Keratinocyte (primary cell): ENCODE results near the gene C13orf42. TPM values are rescaled to one million over a fixed set of nuclear protein-coding genes. Genes with fewer than 3 reads are reported as not detected.

Experiments used
- DNase-seq: peaks from one replicate; pipeline ENCODE4 v3.0.0-alpha.2; 2011; ENCODE audit warnings: low read depth, missing footprints, low spot score
- FAIRE-seq: peaks from 2 replicates; lab custom pipeline; 2011; peaks lifted over from hg19 to GRCh38; lab: Jason Lieb, UNC
- H2AFZ ChIP-seq: 2 replicates; pipeline ENCODE4 v1.6.0; 2012; ENCODE audit warnings: low read length, control low read depth, inconsistent platforms; ENCODE audit not compliant: control insufficient read depth
- H3K27ac ChIP-seq: 2 replicates; pipeline ENCODE4 v1.5.1; 2011; ENCODE audit warnings: low read length; ENCODE audit not compliant: control insufficient read depth, insufficient read depth
- H3K27me3 ChIP-seq: 3 replicates; pipeline ENCODE4 v1.6.0; 2011; ENCODE audit warnings: low read length; ENCODE audit not compliant: control insufficient read depth, insufficient read depth; ENCODE audit errors: extremely low read depth
- H3K36me3 ChIP-seq, 2 experiments: 2 replicates in 1 of 2; 3 replicates in 1 of 2; pipeline ENCODE4 v1.5.1; 2011; ENCODE audit warnings: low read length in 2 of 2, mild to moderate bottlenecking in 1 of 2; ENCODE audit not compliant: control insufficient read depth in 2 of 2, insufficient read depth in 2 of 2; ENCODE audit errors: extremely low read depth in 1 of 2
- H3K4me1 ChIP-seq: 3 replicates; pipeline ENCODE4 v1.5.1; 2011; ENCODE audit warnings: low read length; ENCODE audit not compliant: control insufficient read depth, insufficient read depth; ENCODE audit errors: extremely low read depth
- H3K4me2 ChIP-seq: 3 replicates; pipeline ENCODE4 v1.6.0; 2011; ENCODE audit warnings: low read depth, low read length; ENCODE audit not compliant: control insufficient read depth, insufficient read depth; ENCODE audit errors: extremely low read depth
- H3K4me3 ChIP-seq, 3 experiments: fragments of 200-600 bp in 1 of 3; sonication (generic) in 1 of 3; 2 replicates in 2 of 3; 3 replicates in 1 of 3; pipeline ENCODE4 v1.5.1; 2011 to 2016; ENCODE audit warnings: low read length in 3 of 3, mild to moderate bottlenecking in 3 of 3, control low read depth in 2 of 3, inconsistent platforms in 1 of 3, low read depth in 1 of 3, mixed read lengths in 1 of 3, mixed run types in 1 of 3, moderate library complexity in 1 of 3; ENCODE audit not compliant: control insufficient read depth in 2 of 3, insufficient read depth in 2 of 3; ENCODE audit errors: extremely low read depth in 1 of 3
- H3K79me2 ChIP-seq: 2 replicates; pipeline ENCODE4 v1.6.0; 2012; ENCODE audit warnings: low read length; ENCODE audit not compliant: control insufficient read depth, insufficient read depth
- H3K9ac ChIP-seq: 3 replicates; pipeline ENCODE4 v1.6.0; 2011; ENCODE audit warnings: low read length; ENCODE audit not compliant: control insufficient read depth, insufficient read depth; ENCODE audit errors: extremely low read depth
- H3K9me1 ChIP-seq: 3 replicates; pipeline ENCODE4 v1.6.0; 2011; ENCODE audit warnings: low read length; ENCODE audit not compliant: control insufficient read depth, insufficient read depth; ENCODE audit errors: extremely low read depth
- H3K9me3 ChIP-seq: 2 replicates; pipeline ENCODE4 v1.5.1; 2012; ENCODE audit warnings: low read depth, low read length; ENCODE audit not compliant: control insufficient read depth
- H4K20me1 ChIP-seq: 3 replicates; pipeline ENCODE4 v1.6.0; 2011; ENCODE audit warnings: low read length; ENCODE audit not compliant: control insufficient read depth, insufficient read depth; ENCODE audit errors: extremely low read depth
- CTCF ChIP-seq, 3 experiments: IDR thresholded peaks in 1 of 3; conservative IDR thresholded peaks in 1 of 3; optimal IDR thresholded peaks in 1 of 3; 2 replicates in 2 of 3; 3 replicates in 1 of 3; pipeline versions ENCODE3 to v1.5.1; 2011; ENCODE audit warnings: low read length in 3 of 3, mild to moderate bottlenecking in 3 of 3, moderate library complexity in 2 of 3, control low read depth in 1 of 3, inconsistent platforms in 1 of 3; ENCODE audit not compliant: insufficient read depth in 2 of 3; ENCODE audit errors: extremely low read depth in 1 of 3
- EZH2 ChIP-seq: IDR thresholded peaks from one replicate; pipeline ENCODE4 v1.6.1; 2012; ENCODE audit warnings: inconsistent platforms, mild to moderate bottlenecking, low read length, moderate library complexity
- dilution Hi-C: fragments of 300-500 bp; cut with MboI; formaldehyde crosslinking; loops from one replicate; pipeline ENCODE4 v1.7.0; 2020; ENCODE audit warnings: low sequenced_read_pairs; ENCODE audit not compliant: extremely low pct_ligation_motif_present
- polyA plus RNA-seq, 5 experiments: library from polyadenylated mRNA; depleted of rRNA in 3 of 5; stranded (reverse) in 3 of 5; stranded (forward) in 1 of 5; unstranded in 1 of 5; fragments of >200 nt; gene quantifications; 1 replicate in 1 of 5; 2 replicates in 3 of 5; 3 replicates in 1 of 5; pipeline versions ENCODE4 v1.2.1 to v1.2.3, GENCODE V29; 2011 to 2012; ENCODE audit warnings: missing spikeins in 2 of 5, low read depth in 1 of 5, low replicate concordance in 1 of 5

The C13orf42 gene
- polyA plus RNA-seq, 1 donor (not counting 4 experiments of a cell fraction or from before 2014, with no cell fraction given), result not detected

- no peaks in the 10 kb centered on the region for H3K9me1 ChIP-seq
- H3K4me2 ChIP-seq, result no peak overlapping the region
- no peak overlapping the region for H3K9ac ChIP-seq
- H3K79me2 ChIP-seq, result no peaks in the 10 kb centered on the region
- H3K4me3 ChIP-seq, result no peak overlapping the region
- no peaks in the 10 kb centered on the region for H3K4me1 ChIP-seq
- peaks cover 6% of the 10 kb centered on the region for H3K27me3 ChIP-seq
- dilution Hi-C loops, result no loop called here
- H3K9me3 ChIP-seq, result no peaks in the 10 kb centered on the region
- H3K27ac ChIP-seq, result no peak overlapping the region
- TF ChIP-seq EZH2 (no peak), CTCF (optimal IDR thresholded peaks at IDR 0.05 in 1 of 3, IDR thresholded peaks at IDR 0.05 in 1 of 3, conservative IDR thresholded peaks at IDR 0.05 in 1 of 3; ENCODE audit: extremely low read depth in 1 of 3, insufficient read depth in 2 of 3, low read length in 3 of 3) (no peak)
- no peak overlapping the region for H2AFZ ChIP-seq
- no peaks in the 10 kb centered on the region for H4K20me1 ChIP-seq
- DNase-seq (no peak), FAIRE-seq (no peak)
- no peaks in the 10 kb centered on the region for H3K36me3 ChIP-seq
These were observed 2.9 kb upstream of the C13orf42 start for GRCh38 chr13:51113969-51114368.

GRCh38 chr13:51113186-51113881 is 2.3 kb upstream of the C13orf42 start:
- FAIRE-seq, result no peak
- Histone ChIP-seq H3K9ac (no peak overlapping the region), H4K20me1 (no peaks in the 10 kb centered on the region), H2AFZ (no peak overlapping the region), H3K4me1 (no peaks in the 10 kb centered on the region), H3K36me3 (no peaks in the 10 kb centered on the region), H3K4me3 (no peak overlapping the region), H3K79me2 (no peaks in the 10 kb centered on the region), H3K27ac (no peak overlapping the region), H3K27me3 (peaks cover 6% of the 10 kb centered on the region), H3K9me1 (no peaks in the 10 kb centered on the region), H3K9me3 (no peaks in the 10 kb centered on the region), H3K4me2 (no peak overlapping the region)
- no peak for DNase-seq
- no peak for TF ChIP-seq EZH2
- TF ChIP-seq CTCF (optimal IDR thresholded peaks at IDR 0.05 in 1 of 3, IDR thresholded peaks at IDR 0.05 in 1 of 3, conservative IDR thresholded peaks at IDR 0.05 in 1 of 3; ENCODE audit: extremely low read depth in 1 of 3, insufficient read depth in 2 of 3, low read length in 3 of 3), result no peak
- dilution Hi-C loops, result no loop called here
